NB4 (cell line): Measurements from ENCODE around the gene NR1H2.

Experiments
- CTCF ChIP-seq: IDR thresholded peaks from one replicate; pipeline ENCODE4 v1.5.1; 2012; ENCODE audit warnings: low read depth, low read length
- POLR2A ChIP-seq: IDR thresholded peaks from 2 replicates; pipeline ENCODE4 v1.6.1; 2011; ENCODE audit warnings: mild to moderate bottlenecking; ENCODE audit not compliant: insufficient read length; ENCODE audit errors: extremely low read depth

- TF ChIP-seq CTCF (no peak), POLR2A (no peak)
Measured at GRCh38 chr19:50329146-50329925, 46.9 kb upstream of the NR1H2 start, which contains the start of gene KCNC3.
